Gastroesophageal sphincter (tissue), 3 donors: ENCODE results near the gene BRMS1.

ENCODE experiments used
- CTCF ChIP-seq, 4 experiments: fragments of 200-600 bp in 2 of 4; fragments of 450-650 bp in 2 of 4; sonication (generic) in 1 of 4; IDR thresholded peaks; one replicate each; pipeline ENCODE4 v1.5.1; 2017 to 2019; ENCODE audit warnings: antibody characterized with exemption in 4 of 4, mild to moderate bottlenecking in 2 of 4, moderate library complexity in 2 of 4
- EP300 ChIP-seq: sonication (generic); formaldehyde crosslinking; IDR thresholded peaks from one replicate; pipeline ENCODE4 v1.6.1; 2017; ENCODE audit warnings: antibody characterized with exemption, mild to moderate bottlenecking

- no peak for TF ChIP-seq CTCF (IDR thresholded peaks at IDR 0.05)
- TF ChIP-seq EP300, result no peak
These were observed 42.2 kb downstream of the BRMS1 start for GRCh38 chr11:66302656-66303055.
